NCI-H82 treated with DMSO at 0.1 percent for 48 hours (cell line): ENCODE results near the gene IGDCC3.

ENCODE experiments used
- DNase-seq: peaks from one replicate; lab custom pipeline; 2025; ENCODE audit not compliant: unreplicated experiment; lab: John Stamatoyannopoulos, UW

IGDCC3 gene

GRCh38 chr15:65344214-65344913 lies 33.4 kb downstream of the IGDCC3 start:
- no peak for DNase-seq

GRCh38 chr15:65343374-65343981 lies 34.3 kb downstream of the IGDCC3 start:
- DNase-seq: no peak

- no peak for DNase-seq
Observed at GRCh38 chr15:65342493-65342892, 35.3 kb downstream of the IGDCC3 start.

GRCh38 chr15:65339920-65340319 lies 37.9 kb downstream of the IGDCC3 start:
- peak; percentile 16 for DNase-seq

GRCh38 chr15:65339416-65339815 lies 38.4 kb downstream of the IGDCC3 start:
- DNase-seq: no peak

- DNase-seq: no peak
Observed at GRCh38 chr15:65338823-65339222, 39.0 kb downstream of the IGDCC3 start.

GRCh38 chr15:65338366-65338765 lies 39.4 kb downstream of the IGDCC3 start:
- DNase-seq: no peak

- DNase-seq: peak; percentile 61
Observed at GRCh38 chr15:65337436-65338070, 40.2 kb downstream of the IGDCC3 start.

- DNase-seq: peak; percentile 81
Observed at GRCh38 chr15:65336493-65337435, 41.0 kb downstream of the IGDCC3 start.

GRCh38 chr15:65335278-65336055 lies 42.3 kb downstream of the IGDCC3 start:
- DNase-seq: no peak

GRCh38 chr15:65334586-65335231 lies 43.1 kb downstream of the IGDCC3 start:
- no peak for DNase-seq

- DNase-seq: peak; percentile 79
Observed at GRCh38 chr15:65333856-65334255, 43.9 kb downstream of the IGDCC3 start.

GRCh38 chr15:65333148-65333820 lies 44.5 kb downstream of the IGDCC3 start:
- DNase-seq: no peak

GRCh38 chr15:65332391-65333147 lies 45.2 kb downstream of the IGDCC3 start:
- DNase-seq: no peak

GRCh38 chr15:65331811-65332210 lies 46.0 kb downstream of the IGDCC3 start:
- no peak for DNase-seq

GRCh38 chr15:65330934-65331645 lies 46.7 kb downstream of the IGDCC3 start:
- DNase-seq: no peak

GRCh38 chr15:65329984-65330735 lies 47.6 kb downstream of the IGDCC3 start:
- DNase-seq: no peak
